K562 (cell line): Measurements from ENCODE around the gene RNF223. TPM values are rescaled to one million over a fixed set of nuclear protein-coding genes. Genes with fewer than 3 reads are reported as not detected.
A peak's percentile ranks its signal among the peaks of the same experiment; 100 is the strongest.

ENCODE experiments used
- ETV5 ChIP-seq: sonication (generic); formaldehyde crosslinking; IDR thresholded peaks from 2 replicates; pipeline ENCODE4 v1.4.0; 2020; ENCODE audit warnings: low read depth, mild to moderate bottlenecking, missing genetic modification reagents
- GABPB2 ChIP-seq: fragments of 250-450 bp; sonication (Bioruptor Pico); conservative IDR thresholded peaks from 2 replicates; pipeline ENCODE4 v1.5.1; 2021; ENCODE audit warnings: mild to moderate bottlenecking
- OTX1 ChIP-seq: fragments of 450-650 bp; formaldehyde crosslinking; IDR thresholded peaks from 2 replicates; pipeline ENCODE4 v1.4.0; 2022; ENCODE audit warnings: mild to moderate bottlenecking
- SNIP1 ChIP-seq: fragments of 450-650 bp; IDR thresholded peaks from 2 replicates; pipeline ENCODE4 v1.7.1; 2017; ENCODE audit warnings: low read depth, mild to moderate bottlenecking
- ZNF124 ChIP-seq: sonication (generic); formaldehyde crosslinking; IDR thresholded peaks from 2 replicates; pipeline ENCODE4 v1.8.1; 2022; ENCODE audit warnings: missing genetic modification reagents
- polyA plus RNA-seq, 8 experiments: library from polyadenylated mRNA; depleted of rRNA in 4 of 8; stranded (reverse) in 5 of 8; unstranded in 3 of 8; fragments of >200 nt; fragmentation: Nextera tagmentation in 2 of 8; fragmentation: Illumina TruSeq in 1 of 8; extraction: Ambion mirVana in 2 of 8; extraction: Trizol in 1 of 8; gene quantifications; 2 replicates each; pipeline versions ENCODE4 v1.2.1 to v1.2.3, GENCODE V29; 2011 to 2014; ENCODE audit warnings: inconsistent platforms in 1 of 8, missing spikeins in 1 of 8
- total RNA-seq, 7 experiments: library from RNA; depleted of rRNA in 6 of 7; stranded (reverse); fragments of >200 nt in 6 of 7; fragmentation: Illumina TruSeq in 2 of 7; extraction: Trizol in 2 of 7; gene quantifications; 2 replicates each; pipeline versions ENCODE4 v1.2.1 to v1.2.3, GENCODE V29; 2011 to 2021; ENCODE audit warnings: low replicate concordance in 1 of 7
- TF ChIP-seq, protein P1 (sequence below), 2 experiments: fragments of 450-650 bp; formaldehyde crosslinking in 1 of 2; IDR thresholded peaks; 2 replicates each; pipeline versions ENCODE4 v1.4.0 to v1.6.1; 2014 to 2020; ENCODE audit warnings: mild to moderate bottlenecking in 2 of 2, borderline replicate concordance in 1 of 2, low read depth in 1 of 2
- TF ChIP-seq, protein P2 (sequence below): sonication (generic); formaldehyde crosslinking; IDR thresholded peaks from 2 replicates; pipeline ENCODE4 v1.8.0; 2022; ENCODE audit warnings: mild to moderate bottlenecking, missing genetic modification reagents
- TF ChIP-seq, protein P3 (sequence below): sonication (generic); formaldehyde crosslinking; IDR thresholded peaks from 2 replicates; pipeline ENCODE4 v1.8.1; 2022; ENCODE audit warnings: missing genetic modification reagents
- TF ChIP-seq, protein P4 (sequence below): IDR thresholded peaks from 2 replicates; pipeline ENCODE4 v1.6.1; 2014; ENCODE audit warnings: antibody characterized with exemption
- TF ChIP-seq, protein P5 (sequence below), 2 experiments: fragments of 450-650 bp in 1 of 2; sonication (generic) in 1 of 2; formaldehyde crosslinking; conservative IDR thresholded peaks; 2 replicates each; pipeline versions ENCODE4 v1.4.0 to v1.8.1; 2020 to 2022; ENCODE audit warnings: mild to moderate bottlenecking in 1 of 2, missing genetic modification reagents in 1 of 2

RNF223 gene
- total and polyA plus RNA-seq, 9 of the 15 experiments (the other 6 are each of a cell fraction or from before 2014, with no cell fraction given), result 0.04 to 0.32 TPM; not detected in 7

DNA sequence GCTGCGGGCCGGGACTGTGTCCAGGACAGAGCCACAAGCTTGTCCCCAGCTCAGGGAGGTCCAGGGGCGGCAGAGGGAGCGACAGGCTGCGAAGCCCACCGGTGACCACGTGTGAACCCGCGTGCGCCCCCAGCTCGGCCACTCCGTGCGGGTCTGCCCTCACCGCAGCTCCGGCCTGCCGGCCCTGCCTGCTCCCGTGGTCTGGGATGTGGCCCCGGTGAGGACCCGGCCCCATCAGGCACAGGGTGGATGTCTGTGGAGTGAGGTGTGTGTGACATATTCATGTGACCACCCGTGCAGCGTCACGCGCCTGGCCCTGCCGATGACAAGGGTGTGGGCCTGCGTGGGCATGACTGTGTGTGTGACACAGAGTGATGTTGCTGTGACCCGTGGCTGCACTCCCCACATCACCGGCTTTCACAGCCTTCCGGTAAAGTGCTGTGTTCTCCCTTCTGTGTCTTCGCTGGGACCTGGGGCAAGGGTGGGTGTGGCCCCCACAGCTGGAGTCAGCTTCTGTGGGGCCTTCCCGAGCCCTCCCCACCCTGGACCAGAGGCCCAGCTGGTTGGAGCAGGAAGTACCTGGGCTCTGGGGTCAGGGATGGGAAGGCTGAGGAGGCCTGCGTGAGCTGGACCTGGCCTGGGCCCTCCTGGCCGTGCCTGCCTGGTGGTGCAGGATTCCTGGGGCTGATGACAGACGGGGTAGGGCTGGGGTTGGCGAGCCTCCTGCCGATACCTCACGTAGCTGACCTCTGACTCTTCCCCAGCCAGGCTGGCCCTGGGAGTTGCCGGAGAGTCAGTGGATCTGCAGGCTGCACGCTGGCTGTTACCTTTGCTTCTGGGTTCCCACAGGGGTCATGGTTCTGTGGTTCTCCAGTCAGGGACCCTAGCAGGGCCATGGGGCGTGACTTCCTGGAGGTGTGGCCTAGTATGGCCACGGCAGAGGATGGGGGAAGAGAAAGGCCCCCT is 4.1 kb downstream of the RNF223 start (continued):
- TF ChIP-seq, protein P1, sequence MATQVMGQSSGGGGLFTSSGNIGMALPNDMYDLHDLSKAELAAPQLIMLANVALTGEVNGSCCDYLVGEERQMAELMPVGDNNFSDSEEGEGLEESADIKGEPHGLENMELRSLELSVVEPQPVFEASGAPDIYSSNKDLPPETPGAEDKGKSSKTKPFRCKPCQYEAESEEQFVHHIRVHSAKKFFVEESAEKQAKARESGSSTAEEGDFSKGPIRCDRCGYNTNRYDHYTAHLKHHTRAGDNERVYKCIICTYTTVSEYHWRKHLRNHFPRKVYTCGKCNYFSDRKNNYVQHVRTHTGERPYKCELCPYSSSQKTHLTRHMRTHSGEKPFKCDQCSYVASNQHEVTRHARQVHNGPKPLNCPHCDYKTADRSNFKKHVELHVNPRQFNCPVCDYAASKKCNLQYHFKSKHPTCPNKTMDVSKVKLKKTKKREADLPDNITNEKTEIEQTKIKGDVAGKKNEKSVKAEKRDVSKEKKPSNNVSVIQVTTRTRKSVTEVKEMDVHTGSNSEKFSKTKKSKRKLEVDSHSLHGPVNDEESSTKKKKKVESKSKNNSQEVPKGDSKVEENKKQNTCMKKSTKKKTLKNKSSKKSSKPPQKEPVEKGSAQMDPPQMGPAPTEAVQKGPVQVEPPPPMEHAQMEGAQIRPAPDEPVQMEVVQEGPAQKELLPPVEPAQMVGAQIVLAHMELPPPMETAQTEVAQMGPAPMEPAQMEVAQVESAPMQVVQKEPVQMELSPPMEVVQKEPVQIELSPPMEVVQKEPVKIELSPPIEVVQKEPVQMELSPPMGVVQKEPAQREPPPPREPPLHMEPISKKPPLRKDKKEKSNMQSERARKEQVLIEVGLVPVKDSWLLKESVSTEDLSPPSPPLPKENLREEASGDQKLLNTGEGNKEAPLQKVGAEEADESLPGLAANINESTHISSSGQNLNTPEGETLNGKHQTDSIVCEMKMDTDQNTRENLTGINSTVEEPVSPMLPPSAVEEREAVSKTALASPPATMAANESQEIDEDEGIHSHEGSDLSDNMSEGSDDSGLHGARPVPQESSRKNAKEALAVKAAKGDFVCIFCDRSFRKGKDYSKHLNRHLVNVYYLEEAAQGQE (IDR thresholded peaks at IDR 0.05; ENCODE audit: borderline replicate concordance), result no peak
- TF ChIP-seq, protein P1 (CRISPR knock-in tag; IDR thresholded peaks at IDR 0.05; ENCODE audit: low read depth), result no peak; the same call in 1 of the 2 replicates
- TF ChIP-seq, protein P2, sequence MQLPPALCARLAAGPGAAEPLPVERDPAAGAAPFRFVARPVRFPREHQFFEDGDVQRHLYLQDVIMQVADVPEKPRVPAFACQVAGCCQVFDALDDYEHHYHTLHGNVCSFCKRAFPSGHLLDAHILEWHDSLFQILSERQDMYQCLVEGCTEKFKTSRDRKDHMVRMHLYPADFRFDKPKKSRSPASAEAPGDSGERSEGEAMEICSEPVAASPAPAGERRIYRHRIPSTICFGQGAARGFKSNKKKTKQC (CRISPR knock-in tag), result no peak; the same call in none of the 2 replicates
- TF ChIP-seq, protein P3, sequence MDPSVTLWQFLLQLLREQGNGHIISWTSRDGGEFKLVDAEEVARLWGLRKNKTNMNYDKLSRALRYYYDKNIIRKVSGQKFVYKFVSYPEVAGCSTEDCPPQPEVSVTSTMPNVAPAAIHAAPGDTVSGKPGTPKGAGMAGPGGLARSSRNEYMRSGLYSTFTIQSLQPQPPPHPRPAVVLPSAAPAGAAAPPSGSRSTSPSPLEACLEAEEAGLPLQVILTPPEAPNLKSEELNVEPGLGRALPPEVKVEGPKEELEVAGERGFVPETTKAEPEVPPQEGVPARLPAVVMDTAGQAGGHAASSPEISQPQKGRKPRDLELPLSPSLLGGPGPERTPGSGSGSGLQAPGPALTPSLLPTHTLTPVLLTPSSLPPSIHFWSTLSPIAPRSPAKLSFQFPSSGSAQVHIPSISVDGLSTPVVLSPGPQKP, result 0 out of 2 replicates have a peak, but pooled peaks have one; percentile 26
- no peak for TF ChIP-seq OTX1 (CRISPR knock-in tag)
- TF ChIP-seq, protein P4, sequence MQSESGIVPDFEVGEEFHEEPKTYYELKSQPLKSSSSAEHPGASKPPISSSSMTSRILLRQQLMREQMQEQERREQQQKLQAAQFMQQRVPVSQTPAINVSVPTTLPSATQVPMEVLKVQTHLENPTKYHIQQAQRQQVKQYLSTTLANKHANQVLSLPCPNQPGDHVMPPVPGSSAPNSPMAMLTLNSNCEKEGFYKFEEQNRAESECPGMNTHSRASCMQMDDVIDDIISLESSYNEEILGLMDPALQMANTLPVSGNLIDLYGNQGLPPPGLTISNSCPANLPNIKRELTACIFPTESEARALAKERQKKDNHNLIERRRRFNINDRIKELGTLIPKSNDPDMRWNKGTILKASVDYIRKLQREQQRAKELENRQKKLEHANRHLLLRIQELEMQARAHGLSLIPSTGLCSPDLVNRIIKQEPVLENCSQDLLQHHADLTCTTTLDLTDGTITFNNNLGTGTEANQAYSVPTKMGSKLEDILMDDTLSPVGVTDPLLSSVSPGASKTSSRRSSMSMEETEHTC, result no peak
- peak; percentile 75; the same call in 1 of the 2 replicates for TF ChIP-seq ZNF124 (CRISPR knock-in tag)
- TF ChIP-seq ETV5 (CRISPR knock-in tag), result no peak; the same call in 1 of the 2 replicates
- TF ChIP-seq GABPB2, result no peak
- TF ChIP-seq, protein P5, sequence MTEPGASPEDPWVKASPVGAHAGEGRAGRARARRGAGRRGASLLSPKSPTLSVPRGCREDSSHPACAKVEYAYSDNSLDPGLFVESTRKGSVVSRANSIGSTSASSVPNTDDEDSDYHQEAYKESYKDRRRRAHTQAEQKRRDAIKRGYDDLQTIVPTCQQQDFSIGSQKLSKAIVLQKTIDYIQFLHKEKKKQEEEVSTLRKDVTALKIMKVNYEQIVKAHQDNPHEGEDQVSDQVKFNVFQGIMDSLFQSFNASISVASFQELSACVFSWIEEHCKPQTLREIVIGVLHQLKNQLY (CRISPR knock-in tag; conservative IDR thresholded peaks at IDR 0.05), result no peak
- TF ChIP-seq SNIP1, result no peak
